ENCODE results near the gene PRDX5. TPM values are rescaled to one million over a fixed set of nuclear protein-coding genes. Genes with fewer than 3 reads are reported as not detected.

PRDX5 gene
- total RNA-seq, 6 donors from 2014 or later = 146 to 493 (median 309) TPM

- 85 to 89% methylated on average over 11 of the region's 11 CpGs for WGBS, 2 donors
- ATAC-seq (ENCODE audit: low FRiP score in 2 of 2) (no peak), DNase-seq (no peak)
- H3K4me3 ChIP-seq = no peak overlapping the region
- H3K27me3 ChIP-seq = no peaks in the 10 kb centered on the region
- peaks cover 0 to 13% (median 10%) of the 10 kb centered on the region in 4 donors for H3K36me3 ChIP-seq
- no peaks in the 10 kb centered on the region for H3K9me3 ChIP-seq
- H3K27ac ChIP-seq = no peak overlapping the region
- peaks cover 10 to 41% (median 21%) of the 10 kb centered on the region in 4 donors for H3K4me1 ChIP-seq
- TF ChIP-seq CTCF (IDR thresholded peaks at IDR 0.05) (no peak), POLR2AphosphoS5 (IDR thresholded peaks at IDR 0.05) (no peak), POLR2A (IDR thresholded peaks at IDR 0.05) (no peak)
These were observed 7.0 kb downstream of the PRDX5 start for GRCh38 chr11:64324692-64325469.

- no peaks in the 10 kb centered on the region for H3K9me3 ChIP-seq
- no peaks in the 10 kb centered on the region for H3K27me3 ChIP-seq
- TF ChIP-seq POLR2A (IDR thresholded peaks at IDR 0.05) (no peak), CTCF (IDR thresholded peaks at IDR 0.05) (no peak), EP300 (IDR thresholded peaks at IDR 0.05) (no peak), POLR2AphosphoS5 (IDR thresholded peaks at IDR 0.05) (no peak)
- 87 to 90% methylated on average over 2 of the region's 2 CpGs for WGBS, 2 donors
- ATAC-seq (ENCODE audit: low FRiP score in 2 of 2) = no peak
- H3K4me1 ChIP-seq = peaks cover 18 to 34% (median 21%) of the 10 kb centered on the region in 4 donors
- H3K27ac ChIP-seq = no peak overlapping the region
- H3K36me3 ChIP-seq = peaks cover 0 to 8% (median 5%) of the 10 kb centered on the region in 4 donors
- H3K4me3 ChIP-seq = no peak overlapping the region
- no peak for DNase-seq
These were observed 9.5 kb downstream of the PRDX5 start for GRCh38 chr11:64327375-64327774.

GRCh38 chr11:64327993-64328392, 10.1 kb downstream of the PRDX5 start:
- Histone ChIP-seq H3K9me3 (no peaks in the 10 kb centered on the region), H3K27ac (no peak overlapping the region), H3K27me3 (no peaks in the 10 kb centered on the region), H3K4me1 (peaks cover 14 to 30% (median 16%) of the 10 kb centered on the region in 4 donors), H3K4me3 (no peak overlapping the region), H3K36me3 (peaks cover 0 to 2% (median 0%) of the 10 kb centered on the region in 4 donors)
- ATAC-seq (ENCODE audit: low FRiP score in 2 of 2) (no peak), DNase-seq (no peak)
- TF ChIP-seq POLR2AphosphoS5 (IDR thresholded peaks at IDR 0.05) = no peak
- WGBS, 2 donors = 91 to 92% methylated on average over 3 of the region's 3 CpGs

GRCh38 chr11:64330888-64331287, 13.0 kb downstream of the PRDX5 start:
- ATAC-seq (ENCODE audit: low FRiP score in 2 of 2) = no peak
- 79 to 89% methylated on average over 11 of the region's 11 CpGs for WGBS, 2 donors

More at GRCh38 chr11:64330888-64331287, 13.0 kb downstream of the PRDX5 start:
- TF ChIP-seq POLR2AphosphoS5 (IDR thresholded peaks at IDR 0.05) = no peak
- TF ChIP-seq CTCF (IDR thresholded peaks at IDR 0.05) = no peak
- no peak for TF ChIP-seq POLR2A (IDR thresholded peaks at IDR 0.05)
- no peak for TF ChIP-seq EP300 (IDR thresholded peaks at IDR 0.05)
- H3K36me3 ChIP-seq = no peaks in the 10 kb centered on the region
- DNase-seq = peak in 1 of 2 donors; percentile 28
- H3K4me3 ChIP-seq = no peak overlapping the region
- no peaks in the 10 kb centered on the region for H3K27me3 ChIP-seq
- H3K27ac ChIP-seq = no peak overlapping the region
- peaks cover 17 to 33% (median 21%) of the 10 kb centered on the region in 4 donors for H3K4me1 ChIP-seq
- H3K9me3 ChIP-seq = no peaks in the 10 kb centered on the region

Data from upper lobe of left lung (tissue), 6 donors.